ENCODE data around the gene WDR18. TPM values are rescaled to one million over a fixed set of nuclear protein-coding genes. Genes with fewer than 3 reads are reported as not detected.
"Not testable (repeated sequence)": the region's sequence is repeated elsewhere in the genome, so short reads cannot be mapped to it uniquely, and the experiment has no call there.

Gene WDR18
- total RNA-seq, 2 experiments from 2014 or later = 51.5 to 53.0 TPM

GRCh38 chr19:953445-954271 lies 30.5 kb upstream of the WDR18 start:
- Mint-ChIP-seq H3K4me3 (no peak overlapping the region), H3K4me1 (ENCODE audit: low read depth) (peaks cover 8% of the 10 kb centered on the region), H3K27me3 (ENCODE audit: low read depth) (no peaks in the 10 kb centered on the region), H3K27ac (no peak overlapping the region), H3K36me3 (ENCODE audit: low read depth) (no peaks in the 10 kb centered on the region), H3K9me3 (ENCODE audit: insufficient read depth) (no peaks in the 10 kb centered on the region)
- DNase-seq (no peak), ATAC-seq (no peak)
- ChIA-PET POLR2A (no interaction called here), CTCF (no interaction called here)

DNA sequence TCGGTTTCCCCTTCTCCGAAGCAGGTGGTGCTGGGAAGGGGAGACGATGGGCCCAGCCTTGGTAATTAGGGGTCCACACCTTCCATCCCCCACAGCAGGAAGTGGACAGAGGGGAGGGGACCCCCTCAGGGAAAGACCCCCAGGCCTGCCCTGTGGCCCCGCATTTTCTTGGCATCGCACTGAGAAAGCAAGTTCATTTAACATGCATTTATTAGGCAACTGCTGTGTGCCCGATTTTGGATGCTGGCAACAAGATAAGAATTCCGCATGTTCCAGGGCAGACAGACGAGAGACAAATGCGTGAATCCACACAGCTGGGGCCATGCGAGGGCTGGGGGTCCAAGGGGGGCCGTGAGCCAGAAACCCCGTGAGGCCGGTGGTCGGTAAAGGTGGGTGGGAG lies 29.9 kb upstream of the WDR18 start:
- Mint-ChIP-seq H3K27me3 (ENCODE audit: low read depth) (no peaks in the 10 kb centered on the region), H3K9me3 (ENCODE audit: insufficient read depth) (no peaks in the 10 kb centered on the region), H3K4me1 (ENCODE audit: low read depth) (peaks cover 8% of the 10 kb centered on the region), H3K4me3 (no peak overlapping the region), H3K36me3 (ENCODE audit: low read depth) (no peaks in the 10 kb centered on the region), H3K27ac (no peak overlapping the region)
- ChIA-PET POLR2A (no interaction called here), CTCF (no interaction called here)
- ATAC-seq (no peak), DNase-seq (no peak)

GRCh38 chr19:954672-955494 lies 29.3 kb upstream of the WDR18 start:
- DNase-seq = no peak
- ChIA-PET CTCF (no interaction called here), POLR2A (no interaction called here)
- Mint-ChIP-seq H3K36me3 (ENCODE audit: low read depth) (no peaks in the 10 kb centered on the region), H3K9me3 (ENCODE audit: insufficient read depth) (no peaks in the 10 kb centered on the region), H3K27ac (no peak overlapping the region), H3K27me3 (ENCODE audit: low read depth) (no peaks in the 10 kb centered on the region), H3K4me1 (ENCODE audit: low read depth) (peaks cover 8% of the 10 kb centered on the region), H3K4me3 (no peak overlapping the region)
- ATAC-seq = no peak

GRCh38 chr19:955803-956765 lies 28.1 kb upstream of the WDR18 start:
- Mint-ChIP-seq H3K27me3 (ENCODE audit: low read depth) (no peaks in the 10 kb centered on the region), H3K36me3 (ENCODE audit: low read depth) (no peaks in the 10 kb centered on the region), H3K4me3 (no peak overlapping the region), H3K27ac (no peak overlapping the region), H3K9me3 (ENCODE audit: insufficient read depth) (no peaks in the 10 kb centered on the region), H3K4me1 (ENCODE audit: low read depth) (peaks cover 8% of the 10 kb centered on the region)
- no peak for DNase-seq
- no peak for ATAC-seq
- POLR2A ChIA-PET = no interaction called here
- CTCF ChIA-PET = no interaction called here

- H3K27ac Mint-ChIP-seq = no peak overlapping the region
- ChIA-PET POLR2A (interaction anchor here (0.6 kb wide), 1 partner anchor 549 kb away, joined by 4 read pairs; no protein-coding TSS in a partner anchor), CTCF (no interaction called here)
- DNase-seq (no peak), ATAC-seq (no peak)
- peaks cover 8% of the 10 kb centered on the region for H3K4me1 Mint-ChIP-seq (ENCODE audit: low read depth)
- no peaks in the 10 kb centered on the region for H3K27me3 Mint-ChIP-seq (ENCODE audit: low read depth)
- no peaks in the 10 kb centered on the region for H3K9me3 Mint-ChIP-seq (ENCODE audit: insufficient read depth)
- H3K4me3 Mint-ChIP-seq = no peak overlapping the region
- no peaks in the 10 kb centered on the region for H3K36me3 Mint-ChIP-seq (ENCODE audit: low read depth)
Observed at GRCh38 chr19:956766-957440, 27.2 kb upstream of the WDR18 start.

DNA sequence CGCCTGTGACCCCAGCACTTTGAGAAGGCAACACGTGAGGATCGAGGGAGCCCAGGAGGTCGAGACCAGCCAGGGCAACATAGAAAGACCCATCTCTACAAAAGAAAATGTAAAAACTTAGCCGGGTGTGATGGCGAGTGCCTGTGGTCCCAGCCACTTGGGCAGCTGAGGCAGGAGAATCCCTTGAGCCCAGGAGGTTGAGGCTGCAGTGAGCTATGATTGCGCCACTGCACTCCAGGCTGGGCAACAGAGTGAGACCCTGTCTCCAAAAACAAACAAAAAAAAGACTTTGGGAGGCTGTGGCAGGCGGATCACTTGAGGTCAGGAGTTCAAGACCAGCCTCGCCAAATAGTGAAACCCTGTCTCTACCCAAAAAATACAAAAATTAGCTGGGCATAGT lies 26.6 kb upstream of the WDR18 start:
- CTCF ChIA-PET; H3K4me3 Mint-ChIP-seq; DNase-seq; H3K27ac Mint-ChIP-seq; ATAC-seq; H3K27me3 Mint-ChIP-seq (ENCODE audit: low read depth); H3K36me3 Mint-ChIP-seq (ENCODE audit: low read depth); H3K9me3 Mint-ChIP-seq (ENCODE audit: insufficient read depth): not testable (repeated sequence)
- peaks cover 10% of the 10 kb centered on the region for H3K4me1 Mint-ChIP-seq (ENCODE audit: low read depth)
- POLR2A ChIA-PET = interaction anchor here (0.6 kb wide), 1 partner anchor 548 kb away, joined by 4 read pairs; no protein-coding TSS in a partner anchor

GRCh38 chr19:958967-959855 lies 24.9 kb upstream of the WDR18 start:
- Mint-ChIP-seq H3K27me3 (ENCODE audit: low read depth) (no peaks in the 10 kb centered on the region), H3K4me1 (ENCODE audit: low read depth) (peaks cover 4% of the 10 kb centered on the region), H3K27ac (no peak overlapping the region), H3K9me3 (ENCODE audit: insufficient read depth) (no peaks in the 10 kb centered on the region), H3K36me3 (ENCODE audit: low read depth) (peaks cover 2% of the 10 kb centered on the region), H3K4me3 (no peak overlapping the region)
- CTCF ChIA-PET = no interaction called here
- POLR2A ChIA-PET = no interaction called here
- ATAC-seq = no peak
- no peak for DNase-seq

- no peak overlapping the region for H3K4me3 Mint-ChIP-seq
Observed at GRCh38 chr19:960020-960419, 24.1 kb upstream of the WDR18 start.

DNA sequence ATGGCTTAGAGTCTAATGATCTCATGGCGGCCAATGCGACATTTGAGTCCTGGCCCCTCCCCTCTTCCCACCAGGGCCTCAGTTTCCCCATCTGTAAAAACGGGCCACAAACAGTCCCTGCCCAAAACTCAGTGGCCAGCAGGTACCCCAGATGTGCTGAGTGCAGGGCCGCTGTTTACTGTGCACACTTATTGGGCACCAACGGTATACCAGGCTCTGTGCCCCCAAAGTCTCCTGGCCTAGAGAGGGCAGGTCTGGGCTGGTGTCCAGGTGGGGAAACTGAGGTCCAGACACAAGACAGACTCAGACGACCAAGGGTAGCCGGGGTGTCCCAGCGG lies 23.6 kb upstream of the WDR18 start:
- Mint-ChIP-seq H3K9me3 (ENCODE audit: insufficient read depth) (no peaks in the 10 kb centered on the region), H3K27ac (no peak overlapping the region), H3K36me3 (ENCODE audit: low read depth) (peaks cover 14% of the 10 kb centered on the region), H3K27me3 (ENCODE audit: low read depth) (no peaks in the 10 kb centered on the region), H3K4me1 (ENCODE audit: low read depth) (peaks cover 8% of the 10 kb centered on the region), H3K4me3 (no peak overlapping the region)
- ATAC-seq (no peak), DNase-seq (no peak)
- ChIA-PET POLR2A (no interaction called here), CTCF (no interaction called here)

More at GRCh38 chr19:960020-960419, 24.1 kb upstream of the WDR18 start:
- Mint-ChIP-seq H3K36me3 (ENCODE audit: low read depth) (peaks cover 9% of the 10 kb centered on the region), H3K4me1 (ENCODE audit: low read depth) (peaks cover 4% of the 10 kb centered on the region), H3K9me3 (ENCODE audit: insufficient read depth) (no peaks in the 10 kb centered on the region), H3K27ac (no peak overlapping the region), H3K27me3 (ENCODE audit: low read depth) (no peaks in the 10 kb centered on the region)
- CTCF ChIA-PET = no interaction called here
- ATAC-seq (no peak), DNase-seq (no peak)
- POLR2A ChIA-PET = no interaction called here

DNA sequence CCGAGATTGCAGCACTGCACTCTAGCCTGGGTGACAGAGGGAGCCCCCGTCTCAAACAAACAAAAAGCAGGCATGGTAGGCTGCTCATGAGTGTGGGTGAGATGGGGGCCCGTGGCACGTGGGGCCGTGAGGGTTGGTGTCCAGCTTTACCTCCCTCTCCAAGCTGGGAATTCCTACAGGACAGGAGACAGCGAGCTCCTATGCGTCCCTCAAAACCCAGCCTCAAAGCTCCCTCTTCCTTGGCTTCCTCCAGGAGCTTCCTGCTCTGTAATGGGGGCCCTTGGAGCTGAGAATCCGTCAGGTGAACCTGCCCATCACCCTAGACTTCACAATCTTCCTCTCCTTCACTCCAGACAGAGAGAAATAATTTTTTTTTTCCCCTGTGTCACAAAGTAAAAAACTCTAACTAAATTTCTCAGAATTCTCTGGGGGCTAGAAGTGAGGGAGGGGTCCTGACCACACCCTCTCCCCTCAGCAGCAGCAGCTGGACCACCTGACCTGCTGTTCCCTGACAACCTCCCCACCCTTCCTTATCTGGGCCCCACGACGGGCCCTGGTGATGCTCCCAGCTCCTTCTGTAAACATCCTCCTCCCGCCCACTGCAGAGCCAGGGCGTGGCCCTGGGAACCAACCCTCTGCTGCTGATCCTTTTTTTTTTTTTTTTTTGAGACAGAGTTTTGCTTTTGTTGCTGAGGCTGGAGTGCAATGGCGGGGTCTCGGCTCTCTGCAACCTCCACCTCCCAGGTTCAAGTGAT lies 22.1 kb upstream of the WDR18 start:
- Mint-ChIP-seq H3K27me3 (ENCODE audit: low read depth) (no peaks in the 10 kb centered on the region), H3K4me1 (ENCODE audit: low read depth) (peaks cover 8% of the 10 kb centered on the region), H3K27ac (peak overlapping the region; percentile 25), H3K36me3 (ENCODE audit: low read depth) (peaks cover 20% of the 10 kb centered on the region), H3K4me3 (no peak overlapping the region), H3K9me3 (ENCODE audit: insufficient read depth) (no peaks in the 10 kb centered on the region)
- ChIA-PET CTCF (no interaction called here), POLR2A (interaction anchor here (0.8 kb wide), 1 partner anchor 30 kb away, joined by 4 read pairs; no protein-coding TSS in a partner anchor)
- ATAC-seq (no peak), DNase-seq (no peak)
